Skin epidermis (tissue), 12 donors: ENCODE results near the gene ENAM.
"Not testable (repeated sequence)": the region's sequence is repeated elsewhere in the genome, so short reads cannot be mapped to it uniquely, and the experiment has no call there.

Experiments used
- H3K27ac ChIP-seq, 21 experiments: fragments of 200-600 bp; sonication (generic) in 11 of 21; one replicate each; pipeline ENCODE4 v1.5.0; 2020; ENCODE audit warnings: mild to moderate bottlenecking in 3 of 21, inconsistent platforms in 2 of 21, moderate library complexity in 2 of 21
- H3K4me3 ChIP-seq, 7 experiments: fragments of 200-600 bp; sonication (generic) in 2 of 7; one replicate each; pipeline ENCODE4 v1.5.0; 2020; ENCODE audit warnings: inconsistent platforms in 2 of 7, mild to moderate bottlenecking in 2 of 7, moderate library complexity in 1 of 7

Gene ENAM

GRCh38 chr4:70619778-70620177 lies 8.8 kb upstream of the ENAM start:
- Histone ChIP-seq H3K27ac (no peak overlapping the region), H3K4me3 (no peak overlapping the region)

DNA sequence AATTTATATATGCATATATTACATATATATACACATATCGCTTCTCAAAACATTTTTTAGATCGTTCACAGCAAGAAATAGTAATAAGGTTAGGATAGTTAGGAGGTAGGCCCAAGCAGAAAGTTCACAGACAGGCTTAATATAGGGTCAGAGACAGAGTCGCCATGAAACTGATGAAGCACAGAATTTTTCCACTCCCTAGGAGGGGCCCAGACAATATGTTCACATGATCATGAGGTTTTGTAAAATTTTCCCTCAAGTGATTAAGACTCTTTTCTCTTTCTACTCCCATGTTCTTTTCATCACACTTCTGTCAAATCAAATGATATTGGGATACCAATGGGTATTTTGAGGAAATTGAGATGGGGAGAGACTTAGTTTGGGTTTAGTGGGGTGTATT lies 5.2 kb upstream of the ENAM start:
- Histone ChIP-seq H3K27ac (no peak overlapping the region), H3K4me3 (no peak overlapping the region)

- H3K27ac ChIP-seq = no peak overlapping the region
Measured at GRCh38 chr4:70624226-70624793, 4.2 kb upstream of the ENAM start.

GRCh38 chr4:70627620-70628019 lies 924 bp upstream of the ENAM start:
- H3K4me3 ChIP-seq = no peak overlapping the region
- H3K27ac ChIP-seq = no peak overlapping the region

More at GRCh38 chr4:70624226-70624793, 4.2 kb upstream of the ENAM start:
- H3K4me3 ChIP-seq = no peak overlapping the region

DNA sequence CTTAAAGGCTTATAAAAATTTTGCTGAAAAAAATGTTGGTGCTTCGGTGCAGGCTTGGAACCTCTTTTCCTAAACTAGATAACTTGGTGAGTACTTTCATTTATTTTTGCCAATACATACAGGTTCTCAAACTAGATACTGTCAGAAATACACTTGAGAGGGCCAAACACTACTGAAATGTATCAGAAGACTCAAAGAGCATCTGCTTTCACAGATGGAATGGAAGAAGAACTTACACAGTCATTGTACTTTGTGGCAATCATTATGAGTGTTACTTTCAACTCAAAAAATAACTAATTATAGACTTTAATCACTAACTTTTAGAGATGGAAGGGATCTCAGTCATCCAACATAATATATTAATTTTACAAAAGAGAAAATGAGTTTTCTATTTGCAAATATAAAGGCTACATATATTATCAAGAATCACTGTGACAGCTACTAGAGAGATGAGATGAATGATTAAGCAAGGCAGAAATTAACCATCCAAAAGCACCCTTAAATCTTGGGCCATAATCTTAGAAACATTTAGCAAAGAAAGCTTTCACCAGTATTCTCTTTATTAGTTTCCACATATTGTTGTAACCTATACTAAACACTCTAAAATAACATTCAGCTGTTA lies 1.0 kb downstream of the ENAM start:
- Histone ChIP-seq H3K27ac (no peak overlapping the region), H3K4me3 (no peak overlapping the region)

- Histone ChIP-seq H3K4me3 (no peak overlapping the region), H3K27ac (no peak overlapping the region)
Measured at GRCh38 chr4:70630162-70630561, 1.6 kb downstream of the ENAM start.

- Histone ChIP-seq H3K4me3 (no peak overlapping the region), H3K27ac (no peak overlapping the region)
Measured at GRCh38 chr4:70632028-70632427, 3.5 kb downstream of the ENAM start.

GRCh38 chr4:70634482-70634881 lies 5.9 kb downstream of the ENAM start:
- Histone ChIP-seq H3K4me3 (no peak overlapping the region), H3K27ac (no peak overlapping the region)

GRCh38 chr4:70637239-70637913 lies 8.8 kb downstream of the ENAM start:
- Histone ChIP-seq H3K4me3 (no peak overlapping the region), H3K27ac (no peak overlapping the region)

- Histone ChIP-seq H3K4me3 (no peak overlapping the region), H3K27ac (no peak overlapping the region)
Measured at GRCh38 chr4:70640192-70640591, 11.6 kb downstream of the ENAM start.

GRCh38 chr4:70650741-70651140 lies 22.2 kb downstream of the ENAM start:
- not testable (repeated sequence) for H3K4me3 ChIP-seq, H3K27ac ChIP-seq

- Histone ChIP-seq H3K4me3 (no peak overlapping the region), H3K27ac (no peak overlapping the region)
Measured at GRCh38 chr4:70651864-70652506, 23.4 kb downstream of the ENAM start.

GRCh38 chr4:70654605-70655011 lies 26.1 kb downstream of the ENAM start:
- Histone ChIP-seq H3K27ac (no peak overlapping the region), H3K4me3 (no peak overlapping the region)

GRCh38 chr4:70657326-70657725 lies 28.8 kb downstream of the ENAM start:
- no peak overlapping the region for H3K27ac ChIP-seq

GRCh38 chr4:70658418-70658817 lies 29.9 kb downstream of the ENAM start:
- H3K4me3 ChIP-seq = no peak overlapping the region

More at GRCh38 chr4:70657326-70657725, 28.8 kb downstream of the ENAM start:
- no peak overlapping the region for H3K4me3 ChIP-seq

GRCh38 chr4:70660106-70660505 lies 31.6 kb downstream of the ENAM start:
- Histone ChIP-seq H3K27ac (no peak overlapping the region), H3K4me3 (no peak overlapping the region)

More at GRCh38 chr4:70658418-70658817, 29.9 kb downstream of the ENAM start:
- no peak overlapping the region for H3K27ac ChIP-seq

GRCh38 chr4:70661309-70661922 lies 32.9 kb downstream of the ENAM start:
- not testable (repeated sequence) for H3K4me3 ChIP-seq, H3K27ac ChIP-seq

- no peak within 1 kb of the TSS for H3K27ac ChIP-seq
- no peak within 1 kb of the TSS for H3K4me3 ChIP-seq
Measured at GRCh38 chr4:70666369-70666768, 37.8 kb downstream of the ENAM start, which contains the start of gene JCHAIN. Gene JCHAIN (minus strand): TSS chr4:70666508. CDS start chr4:70666490, 18 bp downstream.

DNA sequence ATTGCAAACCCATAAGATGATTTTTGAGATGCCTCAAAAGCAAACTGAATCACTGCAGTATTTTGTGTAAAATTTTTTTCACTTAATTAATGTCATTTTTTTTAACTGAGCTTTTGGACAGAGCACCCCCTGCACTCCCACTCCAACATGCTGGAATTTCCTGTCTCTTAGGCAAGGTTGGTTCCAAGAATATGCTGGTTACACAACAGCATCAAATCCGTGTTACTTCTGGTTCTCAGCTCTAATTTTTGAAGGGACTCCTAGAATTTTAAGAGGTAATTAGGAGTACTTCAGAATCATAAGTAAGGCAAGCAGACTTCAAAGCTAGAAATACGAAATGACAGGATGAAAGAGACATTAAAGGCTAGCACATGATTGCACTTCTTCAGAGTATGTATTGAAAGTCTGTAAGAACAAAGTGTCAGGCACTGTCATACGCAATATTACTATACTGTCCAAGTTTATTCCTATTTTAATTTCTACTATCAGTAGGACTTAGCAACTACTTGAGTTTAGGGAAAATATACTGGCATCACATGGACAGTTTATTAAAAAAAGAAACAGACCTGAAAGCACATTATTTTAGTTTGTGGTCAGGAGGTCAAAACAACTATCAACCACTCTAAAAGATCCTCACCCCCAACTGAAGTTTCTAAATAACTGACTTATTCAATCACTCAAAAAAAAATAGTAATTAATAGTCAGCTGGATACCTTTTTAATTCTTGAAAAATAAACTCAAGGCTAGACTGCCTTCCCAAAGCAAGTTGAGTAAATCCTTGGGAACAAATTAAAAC lies 39.4 kb downstream of the ENAM start:
- H3K4me3 ChIP-seq = no peak overlapping the region
- H3K27ac ChIP-seq = no peak overlapping the region
